SK-N-SH (cell line): ENCODE data around the gene MLYCD. TPM values are rescaled to one million over a fixed set of nuclear protein-coding genes. Genes with fewer than 3 reads are reported as not detected.

ENCODE experiments used
- CTCF ChIA-PET: fragments of 300-600, 350-600 bp; formaldehyde crosslinking; extraction: SDS; loops from one replicate; lab custom pipeline; 2021; lab: Yijun Ruan, JAX
- POLR2A ChIA-PET: fragments of 350-600 bp; sonication (Branson Sonifier 250); formaldehyde crosslinking; extraction: SDS; loops from one replicate; lab custom pipeline; 2020; ENCODE audit warnings: antibody characterized with exemption, inconsistent platforms; lab: Yijun Ruan, JAX
- DNase-seq: peaks from one replicate; pipeline ENCODE4 v3.0.0; 2012
- H2AFZ ChIP-seq: fragments of 200-600 bp; sonication (generic); 2 replicates; pipeline ENCODE4 v1.8.1; 2016; ENCODE audit warnings: antibody characterized with exemption, mild to moderate bottlenecking, low read depth
- H3F3A ChIP-seq: fragments of 200-600 bp; sonication (generic); replicated peaks from 2 replicates; pipeline ENCODE3; 2016; ENCODE audit warnings: antibody characterized with exemption, mild to moderate bottlenecking; ENCODE audit not compliant: insufficient read depth
- H3K27ac ChIP-seq, 2 experiments: fragments of 200-500 bp in 1 of 2; fragments of 200-600 bp in 1 of 2; sonication (Bioruptor generic) in 1 of 2; sonication (generic), shearing (Covaris generic) in 1 of 2; 2 replicates each; pipeline versions ENCODE4 v1.5.1 to v1.6.1; 2014 to 2016; ENCODE audit warnings: low read depth in 2 of 2, inconsistent platforms in 1 of 2, low read length in 1 of 2, mild to moderate bottlenecking in 1 of 2, mixed read lengths in 1 of 2
- H3K27me3 ChIP-seq: fragments of 200-600 bp; sonication (generic), shearing (Covaris generic); 2 replicates; pipeline ENCODE4 v1.6.1; 2016; ENCODE audit warnings: mixed run types; ENCODE audit not compliant: insufficient read depth
- H3K36me3 ChIP-seq, 2 experiments: fragments of 200-500 bp in 1 of 2; fragments of 200-600 bp in 1 of 2; sonication (Bioruptor generic) in 1 of 2; sonication (generic) in 1 of 2; replicated peaks in 1 of 2; 2 replicates each; pipeline versions ENCODE3 to v1.5.1; 2014 to 2016; ENCODE audit warnings: low read length in 1 of 2, mild to moderate bottlenecking in 1 of 2; ENCODE audit not compliant: insufficient read depth in 2 of 2, control insufficient read depth in 1 of 2
- H3K4me1 ChIP-seq, 2 experiments: fragments of 200-500 bp in 1 of 2; fragments of 200-600 bp in 1 of 2; sonication (Bioruptor generic) in 1 of 2; sonication (generic), shearing (Covaris generic) in 1 of 2; 2 replicates each; pipeline versions ENCODE4 v1.5.1 to v1.6.1; 2014 to 2016; ENCODE audit warnings: low read depth in 1 of 2, low read length in 1 of 2, mixed run types in 1 of 2; ENCODE audit not compliant: insufficient read depth in 2 of 2, control insufficient read depth in 1 of 2
- H3K4me2 ChIP-seq: fragments of 200-600 bp; sonication (generic), shearing (Covaris generic); 2 replicates; pipeline ENCODE4 v1.6.1; 2017; ENCODE audit warnings: mixed run types
- H3K4me3 ChIP-seq, 2 experiments: fragments of 200-500 bp in 1 of 2; fragments of 200-600 bp in 1 of 2; sonication (Bioruptor generic) in 1 of 2; sonication (generic), shearing (Covaris generic) in 1 of 2; 2 replicates each; pipeline versions ENCODE4 v1.5.1 to v1.8.1; 2014 to 2016; ENCODE audit warnings: low read depth in 2 of 2, inconsistent platforms in 1 of 2, low read length in 1 of 2, mild to moderate bottlenecking in 1 of 2, mixed read lengths in 1 of 2, moderate library complexity in 1 of 2
- H3K79me2 ChIP-seq: fragments of 200-600 bp; sonication (generic); 2 replicates; pipeline ENCODE4 v1.8.1; 2017; ENCODE audit warnings: mild to moderate bottlenecking; ENCODE audit not compliant: insufficient read depth
- H3K9ac ChIP-seq: fragments of 200-600 bp; sonication (generic); 2 replicates; pipeline ENCODE4 v1.6.1; 2017; ENCODE audit warnings: mixed run types
- H3K9me2 ChIP-seq: fragments of 200-600 bp; sonication (generic); 2 replicates; pipeline ENCODE4 v1.6.1; 2017; ENCODE audit warnings: mixed run types
- H3K9me3 ChIP-seq: fragments of 200-600 bp; sonication (generic); 2 replicates; pipeline ENCODE4 v1.6.1; 2017; ENCODE audit warnings: mixed run types, mild to moderate bottlenecking, moderate library complexity
- H4K20me1 ChIP-seq: fragments of 200-600 bp; sonication (generic); 2 replicates; pipeline ENCODE4 v1.6.1; 2017; ENCODE audit warnings: mild to moderate bottlenecking, mixed run types; ENCODE audit not compliant: insufficient read depth
- CHD2 ChIP-seq: fragments of 150-350 bp; IDR thresholded peaks from 2 replicates; pipeline ENCODE4 v1.6.1; 2018; ENCODE audit warnings: low read length; ENCODE audit not compliant: partially characterized antibody
- ELF1 ChIP-seq: IDR thresholded peaks from 2 replicates; pipeline ENCODE4 v1.4.0; 2012
- EP300 ChIP-seq, 2 experiments: IDR thresholded peaks; 2 replicates each; pipeline versions ENCODE4 v1.4.0 to v1.6.1; 2012; ENCODE audit warnings: borderline replicate concordance in 1 of 2, low read depth in 1 of 2, low read length in 1 of 2
- EZH2phosphoT487 ChIP-seq: fragments of 200-600 bp; sonication (generic); IDR thresholded peaks from 2 replicates; pipeline ENCODE4 v1.6.1; 2017; ENCODE audit warnings: low read depth, mixed run types, mild to moderate bottlenecking, antibody characterized with exemption, moderate library complexity, borderline replicate concordance
- FOXJ3 ChIP-seq: sonication (generic); formaldehyde crosslinking; IDR thresholded peaks from 2 replicates; pipeline ENCODE4 v1.5.1; 2020; ENCODE audit warnings: mild to moderate bottlenecking, missing genetic modification reagents
- FOXM1 ChIP-seq: IDR thresholded peaks from 2 replicates; pipeline ENCODE4 v1.4.0; 2012; ENCODE audit warnings: low read depth, mild to moderate bottlenecking
- GABPA ChIP-seq: IDR thresholded peaks from 2 replicates; pipeline ENCODE4 v1.4.0; 2012; ENCODE audit warnings: low read depth, mild to moderate bottlenecking
- GATA2 ChIP-seq: sonication (generic); formaldehyde crosslinking; IDR thresholded peaks from 2 replicates; pipeline ENCODE4 v1.5.0; 2020; ENCODE audit warnings: mild to moderate bottlenecking, missing genetic modification reagents
- IRF3 ChIP-seq: fragments of 150-350 bp; IDR thresholded peaks from 2 replicates; pipeline ENCODE4 v1.6.1; 2016; ENCODE audit warnings: mild to moderate bottlenecking, low read depth, low read length
- JUND ChIP-seq: IDR thresholded peaks from 2 replicates; pipeline ENCODE4 v1.4.0; 2012
- MEF2A ChIP-seq: IDR thresholded peaks from 2 replicates; pipeline ENCODE4 v1.4.0; 2012; ENCODE audit warnings: low read depth, borderline replicate concordance
- NRF1 ChIP-seq: IDR thresholded peaks from 2 replicates; pipeline ENCODE4 v1.6.1; 2012; ENCODE audit warnings: low read depth, mild to moderate bottlenecking, low read length
- POLR2AphosphoS5 ChIP-seq: IDR thresholded peaks from 2 replicates; pipeline ENCODE4 v1.6.1; 2012; ENCODE audit warnings: low read depth, low read length
- RAD21 ChIP-seq: IDR thresholded peaks from 2 replicates; pipeline ENCODE4 v1.6.1; 2012; ENCODE audit warnings: mild to moderate bottlenecking, low read length
- REST ChIP-seq: IDR thresholded peaks from 2 replicates; pipeline ENCODE4 v1.6.1; 2012; ENCODE audit warnings: mild to moderate bottlenecking, low read depth, low read length, moderate library complexity
- RFX5 ChIP-seq: IDR thresholded peaks from 2 replicates; pipeline ENCODE4 v1.6.1; 2012; ENCODE audit warnings: mild to moderate bottlenecking, improper control_type of control experiment, low read length
- RXRA ChIP-seq: IDR thresholded peaks from 2 replicates; pipeline ENCODE4 v1.4.0; 2012; ENCODE audit warnings: low read depth, mild to moderate bottlenecking, borderline replicate concordance
- TAF1 ChIP-seq: IDR thresholded peaks from 2 replicates; pipeline ENCODE4 v1.6.1; 2012; ENCODE audit warnings: low read depth, mild to moderate bottlenecking, low read length, moderate library complexity, borderline replicate concordance
- TCF12 ChIP-seq: IDR thresholded peaks from 2 replicates; pipeline ENCODE4 v1.4.0; 2012
- TEAD4 ChIP-seq: IDR thresholded peaks from 2 replicates; pipeline ENCODE4 v1.4.0; 2012; ENCODE audit warnings: mild to moderate bottlenecking, borderline replicate concordance; ENCODE audit not compliant: insufficient read depth
- YY1 ChIP-seq: IDR thresholded peaks from 2 replicates; pipeline ENCODE4 v1.4.0; 2012; ENCODE audit warnings: low read depth, mild to moderate bottlenecking
- WGBS: methylation state at CpG from one replicate; pipeline ENCODE4 v1.1.6; 2017; ENCODE audit warnings: low lambda C conversion rate; 5-methylcytosine and 5-hydroxymethylcytosine counted together
- polyA plus RNA-seq, 3 experiments: library from polyadenylated mRNA; depleted of rRNA; stranded (reverse); fragments of >200 nt; gene quantifications; 2 replicates each; pipeline ENCODE4 v1.2.3, GENCODE V29; 2012
- TF ChIP-seq, protein P1 (sequence below): IDR thresholded peaks from 2 replicates; pipeline ENCODE4; 2012

MLYCD gene
- polyA plus RNA-seq, 1 of the 3 experiments (the other 2 are of a cell fraction), result 2.4 TPM

GRCh38 chr16:83959656-83960434 lies 60.9 kb downstream of the MLYCD start (continued):
- TF ChIP-seq FOXM1, result no peak
- TF ChIP-seq CHD2, result no peak
- TF ChIP-seq RXRA, result no peak
- TF ChIP-seq NRF1, result no peak
- no peak for TF ChIP-seq POLR2AphosphoS5
- TF ChIP-seq RAD21, result no peak

DNA sequence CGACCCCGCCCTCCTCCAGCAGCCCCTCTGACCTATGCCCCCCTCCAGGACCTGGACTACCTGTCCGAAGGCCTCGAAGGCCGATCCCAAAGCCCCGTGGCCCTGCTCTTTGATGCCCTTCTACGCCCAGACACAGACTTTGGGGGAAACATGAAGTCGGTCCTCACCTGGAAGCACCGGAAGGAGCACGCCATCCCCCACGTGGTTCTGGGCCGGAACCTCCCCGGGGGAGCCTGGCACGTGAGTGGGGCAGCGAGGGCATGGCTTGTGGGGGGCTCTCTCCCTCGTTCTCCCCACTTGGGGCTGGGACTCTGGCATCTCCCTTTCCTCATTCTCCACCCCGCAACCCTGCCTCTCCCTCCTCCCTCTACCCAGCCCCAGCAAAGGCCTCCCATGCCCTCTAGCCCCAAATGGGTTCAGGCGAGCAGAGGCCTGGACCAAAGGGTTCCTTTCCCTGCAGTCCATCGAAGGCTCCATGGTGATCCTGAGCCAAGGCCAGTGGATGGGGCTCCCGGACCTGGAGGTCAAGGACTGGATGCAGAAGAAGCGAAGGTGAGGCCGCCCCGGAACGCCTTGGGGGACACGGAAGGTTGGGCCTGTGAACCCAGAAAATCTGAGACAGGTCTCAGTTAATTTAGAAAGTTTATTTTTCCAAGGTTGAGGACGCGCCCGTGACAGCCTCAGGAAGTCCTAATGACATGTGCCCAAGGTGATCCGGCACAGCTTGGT lies 61.8 kb downstream of the MLYCD start:
- Histone ChIP-seq H3K4me3 (no peak overlapping the region), H4K20me1 (peaks cover 8% of the 10 kb centered on the region; the same call in 1 of the 2 replicates), H2AFZ (no peak overlapping the region), H3K27me3 (no peaks in the 10 kb centered on the region), H3F3A (peaks cover 3% of the 10 kb centered on the region), H3K27ac (no peak overlapping the region), H3K4me2 (no peak overlapping the region), H3K4me1 (peaks cover 0 to 13% of the 10 kb centered on the region in 2 experiments; a peak in 1 of 4 replicates), H3K79me2 (no peaks in the 10 kb centered on the region), H3K9me2 (no peaks in the 10 kb centered on the region), H3K9ac (no peak overlapping the region), H3K36me3 (peaks cover 4 to 9% of the 10 kb centered on the region in 2 experiments), H3K9me3 (no peaks in the 10 kb centered on the region)
- WGBS, result 94% methylated on average over 19 of the region's 29 CpGs
- POLR2A ChIA-PET, result no interaction called here
- no peak for DNase-seq
- CTCF ChIA-PET, result interaction anchor here (14.6 kb wide), 1 partner anchor 103 kb away, joined by 470 read pairs; no protein-coding TSS in a partner anchor
- TF ChIP-seq JUND (no peak), GATA2 (CRISPR knock-in tag) (no peak), ELF1 (no peak), RXRA (no peak), GABPA (no peak), POLR2AphosphoS5 (no peak), RAD21 (no peak), IRF3 (no peak), CHD2 (no peak), TCF12 (no peak), MEF2A (no peak), REST (no peak), FOXJ3 (no peak), EZH2phosphoT487 (no peak), RFX5 (no peak), TEAD4 (no peak), TAF1 (no peak), EP300 (IDR thresholded peaks at IDR 0.05; ENCODE audit: borderline replicate concordance in 1 of 2, low read depth in 1 of 2, low read length in 1 of 2) (no peak), YY1 (no peak)
- TF ChIP-seq, protein P1, sequence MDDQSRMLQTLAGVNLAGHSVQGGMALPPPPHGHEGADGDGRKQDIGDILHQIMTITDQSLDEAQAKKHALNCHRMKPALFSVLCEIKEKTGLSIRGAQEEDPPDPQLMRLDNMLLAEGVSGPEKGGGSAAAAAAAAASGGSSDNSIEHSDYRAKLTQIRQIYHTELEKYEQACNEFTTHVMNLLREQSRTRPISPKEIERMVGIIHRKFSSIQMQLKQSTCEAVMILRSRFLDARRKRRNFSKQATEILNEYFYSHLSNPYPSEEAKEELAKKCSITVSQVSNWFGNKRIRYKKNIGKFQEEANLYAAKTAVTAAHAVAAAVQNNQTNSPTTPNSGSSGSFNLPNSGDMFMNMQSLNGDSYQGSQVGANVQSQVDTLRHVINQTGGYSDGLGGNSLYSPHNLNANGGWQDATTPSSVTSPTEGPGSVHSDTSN, result no peak
